Sciatic nerve (tissue), 2 donors: ENCODE results near the gene SETBP1. TPM values are rescaled to one million over a fixed set of nuclear protein-coding genes. Genes with fewer than 3 reads are reported as not detected.

Source experiments
- ATAC-seq: fragments of 200-7000 bp; cut with Tn5 transposase; one replicate; pipeline ENCODE4 v1.9.1; 2020; ENCODE audit warnings: mild to moderate bottlenecking, moderate library complexity
- DNase-seq: peaks from one replicate; pipeline ENCODE4 v3.0.0-alpha.2; 2020; ENCODE audit warnings: low spot score
- intact Hi-C: fragments of 100-400 bp; cut with DNase I; formaldehyde crosslinking; loops from one replicate; pipeline ENCODE4 v1.14.2; 2022
- total RNA-seq: library from RNA; stranded (reverse); fragmentation: NEBNext Ultra II Directional; extraction: Animal tissue kit (Norgen Biotek cat#: 25700); gene quantifications from one replicate; pipeline ENCODE4 v1.2.1, GENCODE V29; 2021
- donor health status: DM: no; HTN: no; CAD: no.
- donor health status: DM: no; HTN: no; CAD: no.

The SETBP1 gene
- total RNA-seq, 1 donor from 2014 or later = 44.5 TPM

- intact Hi-C loops = no loop called here
- DNase-seq (no peak), ATAC-seq (no peak)
These were observed 369.1 kb downstream of the SETBP1 start for GRCh38 chr18:45049578-45050319.

DNA sequence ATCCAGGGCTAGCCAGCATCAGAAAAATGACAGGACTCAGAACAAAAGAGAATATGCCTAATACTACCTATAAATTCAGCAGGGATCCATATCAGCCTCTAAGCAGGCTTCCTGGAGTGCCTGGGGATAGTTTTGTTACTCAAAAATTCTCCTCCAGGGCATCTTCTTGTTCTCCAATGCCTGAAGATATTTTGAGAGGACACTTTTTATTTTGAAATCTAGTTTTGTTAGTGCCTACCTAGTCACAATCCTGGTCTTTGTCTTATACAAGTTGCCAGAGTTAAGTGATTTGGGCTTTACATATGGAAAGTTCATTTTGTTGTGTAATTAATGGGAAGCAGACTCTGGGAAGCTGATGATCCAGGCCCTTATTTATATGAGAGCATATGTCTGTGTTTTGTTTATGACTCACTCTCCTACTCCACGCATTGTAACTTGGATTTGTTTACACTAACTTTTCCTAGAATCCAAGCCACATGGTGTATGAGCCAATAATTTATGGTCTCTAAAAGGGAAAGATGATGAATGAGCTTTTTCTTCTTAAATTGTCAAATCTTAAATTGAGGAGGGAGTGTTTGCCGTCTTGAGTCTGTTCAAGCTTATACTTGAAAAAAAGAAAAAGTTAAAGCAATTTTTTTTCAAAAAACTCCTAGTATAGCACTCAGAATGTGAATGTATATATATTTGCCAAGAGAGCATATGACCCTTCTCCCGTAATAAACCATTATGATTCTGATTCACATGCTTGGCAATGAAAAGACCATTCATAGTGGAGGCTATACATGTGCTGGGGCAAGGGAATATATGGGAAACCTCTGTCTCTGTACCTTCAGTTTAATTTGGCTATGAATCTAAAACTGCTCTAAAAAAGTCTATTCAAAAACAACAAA, 370.3 kb downstream of the SETBP1 start:
- ATAC-seq (peak; percentile 64), DNase-seq (no peak)
- intact Hi-C loops = no loop called here

DNA sequence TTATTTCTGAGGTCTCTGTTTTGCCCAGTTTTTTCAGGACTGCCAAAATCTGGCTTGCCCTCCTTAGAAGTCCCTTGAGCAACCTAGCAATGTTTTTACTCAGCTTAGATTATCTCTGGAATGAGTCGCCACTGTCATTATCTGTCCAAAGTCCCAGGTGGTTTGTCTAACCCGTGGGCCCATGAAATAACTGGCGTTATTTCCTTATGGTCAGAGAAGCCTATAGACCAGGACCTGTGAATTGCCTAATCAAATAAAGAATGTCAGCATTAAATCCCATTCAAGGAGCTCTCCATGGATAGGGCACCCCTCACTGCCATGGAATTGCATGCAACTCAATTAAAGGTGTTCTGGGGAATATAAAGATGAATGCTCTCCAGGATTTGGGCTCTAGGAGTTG, 373.9 kb downstream of the SETBP1 start:
- ATAC-seq (no peak), DNase-seq (no peak)
- intact Hi-C loops = no loop called here

DNA sequence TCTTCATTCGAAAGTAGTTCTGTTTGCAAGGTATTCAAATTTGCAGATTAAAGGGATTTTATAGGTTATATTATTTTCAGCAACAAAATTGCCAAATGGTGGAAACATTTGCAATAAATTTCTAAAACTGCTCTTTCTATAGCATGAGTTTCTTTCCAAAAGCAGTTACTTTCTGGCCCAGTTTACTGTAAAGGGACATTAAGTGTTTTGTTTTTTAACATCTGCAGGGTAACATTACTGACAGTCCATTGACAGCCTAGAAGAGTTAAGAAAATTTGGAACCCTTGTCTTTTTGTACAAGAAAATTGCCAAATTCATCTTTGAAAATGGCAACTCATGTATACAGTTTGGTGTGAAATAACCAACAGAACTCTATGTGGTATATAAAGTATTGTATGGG, 375.1 kb downstream of the SETBP1 start:
- ATAC-seq (no peak), DNase-seq (no peak)
- intact Hi-C loops = no loop called here

GRCh38 chr18:45056926-45057325, 376.2 kb downstream of the SETBP1 start:
- intact Hi-C loops = no loop called here
- ATAC-seq (no peak), DNase-seq (no peak)

DNA sequence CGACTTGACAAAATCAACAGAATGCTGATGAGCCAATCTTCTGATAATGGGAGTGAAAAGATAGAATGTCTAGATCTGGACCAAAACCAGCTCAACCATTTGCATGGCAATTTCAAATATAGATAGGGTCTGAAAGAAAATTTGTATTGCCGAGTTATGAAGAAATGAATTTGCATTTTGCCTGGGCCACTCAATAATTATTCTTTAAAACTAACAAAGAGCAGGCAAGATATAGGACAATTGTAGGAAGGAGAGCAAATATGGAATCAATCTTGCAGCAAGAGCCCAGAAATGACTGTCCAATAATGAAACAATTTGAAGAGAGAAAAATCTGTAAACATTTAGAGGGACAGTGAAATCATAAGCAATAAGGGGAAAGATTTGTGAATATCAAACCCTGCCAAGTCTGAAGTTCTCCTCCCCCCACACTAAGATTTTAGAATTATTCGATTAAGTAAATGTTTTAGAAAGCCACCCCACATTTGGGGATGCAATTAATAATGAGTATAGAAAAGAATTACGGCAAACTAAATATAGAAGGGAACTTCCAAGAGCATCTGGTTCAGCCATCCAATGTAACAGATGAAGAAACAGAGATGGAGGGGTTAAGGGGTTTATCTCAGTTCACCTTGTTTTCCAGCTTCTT, 377.4 kb downstream of the SETBP1 start:
- DNase-seq (no peak), ATAC-seq (no peak)
- intact Hi-C loops = no loop called here

DNA sequence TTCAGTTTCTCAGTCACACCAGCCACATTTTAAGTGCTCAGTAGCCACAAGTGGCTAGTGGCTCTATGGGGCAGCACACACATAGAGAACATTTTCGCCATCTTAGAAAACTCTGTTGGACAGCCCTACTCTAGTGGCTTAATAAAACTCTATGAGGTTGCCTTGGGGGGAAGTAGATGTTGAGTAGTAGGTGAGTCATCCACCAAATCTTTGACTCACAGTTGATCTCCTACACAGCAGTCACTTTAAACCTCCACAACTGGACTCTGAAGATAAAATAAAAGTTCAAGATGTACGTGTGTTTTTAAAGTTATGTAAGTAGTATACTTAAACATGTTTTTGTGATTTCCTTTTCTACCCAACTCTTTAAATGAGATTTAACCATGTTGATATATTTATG, 379.0 kb downstream of the SETBP1 start:
- intact Hi-C loops = no loop called here
- no peak for ATAC-seq
- no peak for DNase-seq

DNA sequence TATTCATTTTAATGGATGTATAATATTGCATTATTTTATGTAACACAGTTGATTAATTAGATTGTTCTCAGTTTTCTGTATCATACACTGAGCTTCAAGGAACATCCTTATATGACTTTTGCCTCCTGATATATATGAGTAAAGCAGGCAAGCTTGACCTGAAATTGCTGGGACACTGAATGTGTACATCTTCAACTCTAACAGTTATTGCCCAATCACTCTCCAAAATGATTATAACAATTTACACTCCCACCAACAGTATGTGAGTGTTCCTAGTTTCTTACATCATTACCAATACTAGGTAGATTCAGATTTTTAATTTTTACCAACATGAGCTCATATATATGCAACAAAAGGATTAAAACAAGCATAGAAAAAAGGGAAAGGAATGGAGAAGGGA, 379.4 kb downstream of the SETBP1 start:
- no peak for DNase-seq
- intact Hi-C loops = no loop called here
- no peak for ATAC-seq

GRCh38 chr18:45061359-45061758, 380.7 kb downstream of the SETBP1 start:
- no peak for ATAC-seq

GRCh38 chr18:45063246-45064038, 382.8 kb downstream of the SETBP1 start:
- intact Hi-C loops = no loop called here
- ATAC-seq = no peak
- no peak for DNase-seq

More at GRCh38 chr18:45061359-45061758, 380.7 kb downstream of the SETBP1 start:
- no peak for DNase-seq
- intact Hi-C loops = no loop called here

DNA sequence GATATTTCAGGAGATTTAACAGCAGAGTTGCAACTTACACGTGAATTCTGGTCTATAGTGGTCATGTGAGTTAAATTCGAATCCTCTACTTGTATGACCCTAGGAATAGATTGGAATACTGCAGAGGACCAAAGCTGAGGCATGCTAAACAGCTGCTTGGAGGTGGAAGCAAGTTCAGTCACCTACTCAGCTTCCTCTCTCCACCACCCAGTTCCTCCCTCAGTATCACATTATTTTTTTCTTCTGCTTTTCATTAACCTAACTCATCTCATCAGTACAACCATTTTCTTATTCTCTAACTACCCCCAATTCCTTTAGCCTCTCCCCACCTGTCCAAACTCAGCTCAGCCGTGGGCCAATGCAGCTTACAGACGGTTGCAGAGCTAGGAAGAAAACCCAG, 385.5 kb downstream of the SETBP1 start:
- ATAC-seq (no peak), DNase-seq (no peak)
- intact Hi-C loops = no loop called here

- DNase-seq = no peak
- ATAC-seq = peak; percentile 59
- intact Hi-C loops = no loop called here
These were observed 386.2 kb downstream of the SETBP1 start for GRCh38 chr18:45066886-45067285.

GRCh38 chr18:45068400-45069094, 387.9 kb downstream of the SETBP1 start:
- DNase-seq = no peak
- intact Hi-C loops = no loop called here
- no peak for ATAC-seq

DNA sequence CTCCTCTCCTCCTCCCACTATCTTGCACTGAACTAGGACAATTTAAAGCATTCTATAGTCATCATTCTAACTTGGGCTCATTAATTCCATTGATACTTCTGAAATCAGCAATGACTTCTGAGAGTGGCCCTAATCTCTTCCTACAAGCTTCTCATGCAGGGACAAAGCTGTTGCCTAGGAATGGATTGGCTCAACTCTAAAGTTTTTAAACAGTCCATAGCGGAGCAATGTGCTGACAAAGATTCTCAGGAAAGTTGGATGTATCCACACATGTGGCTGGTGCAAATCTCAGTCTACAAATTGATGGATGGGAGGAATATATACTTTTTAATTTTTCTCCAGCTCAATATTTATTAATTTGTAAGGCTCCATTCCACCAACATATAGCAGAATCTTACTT, 388.9 kb downstream of the SETBP1 start:
- DNase-seq (no peak), ATAC-seq (peak; percentile 44)
- intact Hi-C loops = no loop called here

DNA sequence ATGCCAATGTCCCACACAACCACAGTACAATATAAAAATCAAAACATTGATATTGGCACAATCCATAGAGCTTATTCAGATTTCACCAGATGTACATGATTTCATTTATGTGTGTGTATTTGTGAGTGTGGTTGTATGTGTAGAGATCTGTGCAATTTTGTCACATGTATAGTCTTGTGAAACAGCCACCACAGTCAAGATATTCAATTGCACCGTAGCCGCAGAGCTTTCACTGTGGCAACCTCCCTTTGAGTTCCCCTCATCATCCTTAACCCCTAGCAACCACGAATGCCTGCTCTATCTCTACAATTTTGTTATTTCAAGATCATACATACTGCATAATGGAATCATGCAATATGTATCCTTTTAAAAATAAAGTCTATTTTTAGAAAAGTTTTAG, 391.3 kb downstream of the SETBP1 start:
- DNase-seq (no peak), ATAC-seq (no peak)
- intact Hi-C loops = no loop called here

- ATAC-seq (no peak), DNase-seq (no peak)
- intact Hi-C loops = no loop called here
These were observed 392.9 kb downstream of the SETBP1 start for GRCh38 chr18:45073556-45073955.

- no peak for ATAC-seq
- intact Hi-C loops = no loop called here
- no peak for DNase-seq
These were observed 401.0 kb downstream of the SETBP1 start for GRCh38 chr18:45081566-45082181.

GRCh38 chr18:45083226-45083855, 402.7 kb downstream of the SETBP1 start:
- intact Hi-C loops = no loop called here
- ATAC-seq (no peak), DNase-seq (no peak)
